Activated CD4-positive, alpha-beta T cell treated with anti-CD3 and anti-CD28 coated beads for 1 hour (primary cell): Measurements from ENCODE around the gene XAB2.

ENCODE experiments used
- DNase-seq: peaks from one replicate; pipeline ENCODE4 v3.0.0-alpha.2; 2020

The XAB2 gene

DNA sequence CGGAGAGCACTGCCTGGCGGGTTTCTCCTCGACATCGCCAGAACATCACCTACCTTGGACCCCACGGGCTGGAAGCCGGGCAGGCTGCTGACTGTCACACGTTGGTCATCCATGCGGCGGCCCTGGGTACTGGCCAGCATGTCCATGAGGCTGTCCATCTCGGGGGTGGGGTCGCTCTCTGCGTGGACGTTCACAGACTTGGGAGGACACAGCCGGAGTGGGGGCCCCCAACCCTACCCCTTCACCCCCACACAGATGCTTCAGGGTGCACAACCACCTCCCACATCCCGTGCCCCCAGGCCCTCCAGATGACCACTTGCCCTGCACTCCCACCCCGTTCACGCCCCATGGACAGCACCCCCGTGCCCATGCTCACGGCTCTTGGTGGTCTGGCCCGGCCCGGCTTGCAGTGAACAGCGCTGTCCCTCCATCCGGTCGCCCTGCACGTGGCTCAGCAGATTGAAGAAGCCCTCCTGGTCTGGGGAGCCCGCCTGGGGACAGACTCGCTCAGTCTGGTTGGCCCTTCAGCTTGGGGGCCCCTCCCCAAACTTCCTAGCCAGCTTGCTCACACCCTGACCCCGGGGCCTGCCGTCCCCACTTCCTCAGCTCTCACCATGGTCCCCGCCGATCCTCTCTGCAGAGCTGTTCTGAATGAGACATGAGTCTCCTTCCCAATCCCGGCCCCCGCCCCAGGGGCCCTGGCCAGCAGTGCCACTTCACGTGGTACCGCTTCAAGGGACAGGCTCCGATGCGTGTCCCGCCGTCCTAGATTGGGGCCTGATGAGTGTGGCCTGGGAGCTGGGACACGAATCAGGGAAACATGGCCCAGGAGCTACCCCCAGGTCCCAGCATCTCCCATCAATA is 3.2 kb upstream of the XAB2 start:
- no peak for DNase-seq

DNA sequence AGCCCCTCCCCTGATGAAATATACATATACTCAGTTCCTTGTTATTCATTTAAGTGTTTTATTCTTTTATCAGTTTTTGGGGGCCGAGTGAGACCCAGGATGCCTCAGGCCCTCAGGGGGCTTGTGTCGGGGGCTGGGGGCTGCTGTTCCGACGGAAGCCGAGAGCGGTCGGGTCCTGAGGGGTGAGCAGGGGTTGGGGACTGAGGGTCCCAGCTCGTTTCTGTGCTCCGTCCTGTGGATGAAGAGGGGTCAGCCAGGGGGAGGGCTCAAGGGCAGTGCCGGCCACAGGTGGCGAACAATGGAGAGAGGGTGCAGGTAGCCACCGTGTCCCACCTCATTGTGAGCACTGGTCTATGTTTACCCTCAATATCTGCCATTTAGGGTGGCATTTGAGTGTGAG is 2.2 kb upstream of the XAB2 start:
- no peak for DNase-seq

- no peak for DNase-seq
Observed at GRCh38 chr19:7628589-7629311, 595 bp downstream of the XAB2 start.

- DNase-seq: no peak
Observed at GRCh38 chr19:7627166-7627565, 2.2 kb downstream of the XAB2 start.

DNA sequence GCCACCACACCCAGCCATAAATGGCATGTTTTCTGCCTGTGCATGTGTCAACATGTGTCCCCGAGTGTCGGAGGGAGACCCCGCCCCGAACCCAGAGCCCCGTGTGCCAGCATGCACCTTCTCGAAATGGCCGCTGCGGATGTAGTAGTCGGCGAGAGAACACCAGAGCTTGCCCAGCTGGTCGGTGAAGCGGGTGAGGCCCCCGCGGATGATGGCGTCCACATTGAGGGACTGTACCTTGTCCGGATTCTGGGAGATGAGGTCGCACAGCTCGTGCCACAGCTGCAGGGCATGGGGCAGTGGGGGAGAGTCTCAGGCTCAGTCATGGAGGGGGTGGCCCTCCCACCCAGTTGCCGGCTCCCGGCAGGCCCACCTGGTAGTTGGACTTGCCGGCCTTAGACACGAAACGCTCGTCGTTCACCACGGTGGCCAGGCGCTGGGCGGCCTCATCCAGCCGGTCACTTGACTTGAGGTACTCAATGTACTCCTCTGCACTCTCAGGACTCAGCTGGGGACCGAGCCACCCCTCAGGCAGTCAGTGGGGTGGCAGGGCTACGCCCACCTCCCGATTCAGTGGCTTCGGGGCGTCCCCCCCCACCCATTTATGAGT is 3.5 kb downstream of the XAB2 start:
- DNase-seq: no peak

- no peak for DNase-seq
Observed at GRCh38 chr19:7624810-7625209, 4.5 kb downstream of the XAB2 start.

DNA sequence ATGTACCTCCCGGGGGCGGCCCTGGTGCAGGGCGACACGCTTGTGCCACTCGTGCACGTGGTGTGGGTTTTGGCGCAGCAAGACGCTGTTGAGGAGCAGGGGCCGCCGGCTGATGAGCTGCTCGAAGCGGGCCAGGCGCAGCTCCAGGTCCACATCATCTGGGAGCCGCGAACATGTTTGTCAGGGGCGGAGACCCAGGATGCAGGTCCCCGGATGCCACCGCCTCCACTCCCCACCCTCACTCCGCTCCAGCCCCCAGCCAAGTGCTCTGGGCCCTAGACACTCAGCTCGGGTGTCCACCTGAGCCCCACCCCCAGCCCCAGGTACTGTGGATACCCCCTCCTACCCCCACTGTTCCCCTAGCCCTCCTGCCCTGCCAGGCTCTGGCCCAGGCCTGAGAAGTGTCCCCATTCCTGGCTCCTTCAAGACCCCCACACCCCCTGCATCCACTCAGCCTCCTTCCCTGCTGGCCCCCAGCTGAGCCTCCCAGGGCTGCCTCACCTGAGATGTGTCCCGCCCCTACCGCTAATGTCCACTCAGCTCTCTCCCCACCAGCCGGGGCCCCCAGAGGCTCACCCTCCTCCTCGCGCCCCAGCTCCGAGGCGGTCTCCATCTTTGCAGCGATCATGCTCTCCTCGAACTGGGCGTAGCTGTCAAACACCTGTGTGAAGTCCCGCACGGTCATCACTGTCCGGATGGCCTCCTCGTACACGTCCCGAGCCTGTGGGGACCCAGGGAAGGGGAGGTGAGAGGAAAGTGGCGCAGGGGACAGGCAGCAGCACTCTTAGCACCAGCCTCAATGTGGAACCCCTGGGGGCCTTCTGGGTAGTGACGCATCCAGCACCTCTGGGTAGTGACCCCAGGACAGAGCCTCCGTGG is 5.4 kb downstream of the XAB2 start:
- DNase-seq: no peak

DNA sequence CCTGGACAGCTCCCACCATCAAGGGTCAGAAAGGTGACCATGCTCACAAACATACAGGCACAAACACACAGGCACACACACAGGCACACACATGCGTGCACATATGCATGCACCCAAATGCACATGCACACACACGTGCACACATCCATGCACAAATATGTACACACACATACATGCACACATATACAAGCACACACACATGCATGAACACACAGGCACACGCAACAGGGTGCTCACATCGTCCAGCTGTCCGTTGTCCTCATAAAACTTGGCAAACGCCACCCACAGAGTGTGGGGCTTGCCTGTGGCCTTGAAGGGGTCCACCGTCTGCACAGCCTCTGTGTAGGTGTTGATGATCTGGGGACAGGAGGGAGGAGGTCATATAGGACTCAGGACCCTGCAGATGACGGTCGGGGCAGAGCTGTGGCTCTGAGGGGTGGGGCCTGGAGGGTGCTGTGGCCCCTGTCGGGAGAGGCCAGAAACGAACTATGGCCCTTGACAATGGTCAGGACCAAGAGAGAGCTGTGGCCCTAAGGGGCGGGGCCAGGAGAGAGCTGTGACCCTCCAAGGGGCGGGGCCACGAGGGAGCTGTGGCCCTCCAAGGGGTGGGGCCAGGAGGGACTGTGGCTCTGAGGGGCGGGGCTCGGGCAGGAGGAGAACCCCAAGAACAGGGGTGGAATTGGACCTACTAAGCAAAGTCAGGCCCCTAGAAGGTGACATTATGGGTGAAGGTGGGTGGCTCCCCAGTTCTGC is 6.2 kb downstream of the XAB2 start:
- DNase-seq: no peak

- no peak for DNase-seq
Observed at GRCh38 chr19:7620442-7621412, 8.6 kb downstream of the XAB2 start.

DNA sequence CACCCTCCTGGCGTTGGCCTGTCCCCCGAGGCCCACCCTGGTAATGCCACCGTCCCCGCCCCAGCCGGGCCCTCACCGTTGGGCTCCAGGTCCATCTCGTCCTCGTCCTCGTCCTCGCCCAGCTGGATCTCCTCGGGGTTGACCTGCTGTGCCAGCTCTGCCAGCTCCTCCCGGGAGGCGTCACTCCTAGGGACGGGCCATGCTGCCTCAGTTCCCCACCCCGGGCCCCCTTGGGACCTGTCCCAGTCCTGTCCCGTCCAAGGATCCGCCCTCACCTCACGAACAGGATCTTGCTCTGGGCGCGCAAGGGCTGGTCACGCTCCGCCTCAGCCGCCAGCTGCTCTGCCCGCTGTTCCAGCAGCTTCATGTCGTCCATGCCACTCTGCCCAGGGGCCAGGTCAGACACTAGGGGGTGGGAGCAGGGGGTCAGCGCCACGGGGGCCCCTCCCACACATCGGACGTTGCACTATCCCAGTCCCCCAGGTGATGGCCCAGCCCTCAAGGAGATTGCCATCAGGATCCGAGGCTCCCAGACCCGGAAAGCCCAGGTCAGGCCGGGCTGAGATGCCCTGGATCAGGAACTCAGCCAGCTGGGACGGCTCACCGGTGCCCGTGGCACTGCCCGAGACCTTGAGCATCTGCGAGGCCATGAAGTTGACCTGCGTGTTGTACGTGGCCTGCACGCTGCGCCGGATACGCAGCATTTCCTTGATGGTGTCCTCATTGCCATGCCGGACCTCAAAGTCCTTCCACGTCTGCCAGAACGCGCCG is 9.5 kb downstream of the XAB2 start:
- DNase-seq: no peak

DNA sequence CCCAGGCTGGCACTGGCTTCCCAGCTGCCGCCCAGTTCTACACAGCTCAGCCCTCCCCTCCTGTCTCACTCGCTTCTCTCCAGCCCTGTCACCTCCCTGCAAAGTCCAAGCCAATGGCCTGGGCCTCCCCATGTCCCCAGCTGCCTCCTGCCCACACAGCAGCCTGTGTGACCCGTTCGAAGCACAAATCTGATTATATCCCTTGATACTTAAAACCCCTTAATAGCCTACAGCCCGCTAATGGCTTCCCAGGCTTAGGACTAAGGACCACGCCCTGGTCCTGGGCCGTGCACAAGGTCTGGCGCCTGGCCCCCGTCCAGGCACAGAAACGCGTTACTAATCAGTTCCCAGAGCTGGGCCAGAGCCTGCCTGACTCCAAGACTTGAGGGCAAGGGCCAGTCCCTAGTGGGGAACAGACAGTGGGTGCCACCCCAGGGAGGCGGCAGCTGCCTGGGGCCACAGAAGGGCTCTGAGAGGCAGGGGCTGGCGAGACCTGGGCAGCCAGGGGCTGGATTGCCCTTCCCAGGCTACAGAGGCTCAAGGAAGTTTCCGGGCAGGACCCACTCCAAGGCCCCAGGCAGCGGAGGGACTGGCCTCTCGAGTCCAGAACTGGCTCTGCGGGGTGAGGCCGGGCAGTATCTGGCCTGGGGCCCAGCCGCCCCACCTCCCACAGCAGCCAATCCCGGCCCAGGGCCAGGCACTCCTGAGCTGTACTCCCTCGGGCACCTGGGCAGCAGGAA is 10.4 kb downstream of the XAB2 start:
- no peak for DNase-seq

- DNase-seq: no peak
Observed at GRCh38 chr19:7618348-7618747, 11.0 kb downstream of the XAB2 start.

- DNase-seq: no peak
Observed at GRCh38 chr19:7617735-7618134, 11.6 kb downstream of the XAB2 start.

DNA sequence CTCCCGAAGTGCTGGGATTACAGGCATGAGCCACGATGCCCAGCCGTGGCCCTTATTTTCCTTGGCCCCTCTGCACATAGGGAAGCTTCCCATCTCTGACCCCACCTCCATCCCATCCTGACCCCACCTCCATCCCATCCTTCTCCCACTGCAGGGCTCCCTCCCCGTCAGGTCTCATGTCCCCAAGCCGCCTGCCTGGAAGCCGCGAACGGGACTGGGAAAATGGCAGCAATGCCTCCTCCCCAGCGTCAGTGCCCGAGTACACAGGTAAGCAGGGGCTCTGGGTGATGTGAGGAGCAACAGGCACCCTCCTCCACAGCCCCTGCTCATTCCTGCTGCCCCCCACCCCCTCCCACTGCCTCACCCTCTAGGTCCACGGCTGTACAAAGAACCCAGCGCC is 12.2 kb downstream of the XAB2 start:
- DNase-seq: no peak

GRCh38 chr19:7614859-7615741 is 14.2 kb downstream of the XAB2 start:
- DNase-seq: no peak

DNA sequence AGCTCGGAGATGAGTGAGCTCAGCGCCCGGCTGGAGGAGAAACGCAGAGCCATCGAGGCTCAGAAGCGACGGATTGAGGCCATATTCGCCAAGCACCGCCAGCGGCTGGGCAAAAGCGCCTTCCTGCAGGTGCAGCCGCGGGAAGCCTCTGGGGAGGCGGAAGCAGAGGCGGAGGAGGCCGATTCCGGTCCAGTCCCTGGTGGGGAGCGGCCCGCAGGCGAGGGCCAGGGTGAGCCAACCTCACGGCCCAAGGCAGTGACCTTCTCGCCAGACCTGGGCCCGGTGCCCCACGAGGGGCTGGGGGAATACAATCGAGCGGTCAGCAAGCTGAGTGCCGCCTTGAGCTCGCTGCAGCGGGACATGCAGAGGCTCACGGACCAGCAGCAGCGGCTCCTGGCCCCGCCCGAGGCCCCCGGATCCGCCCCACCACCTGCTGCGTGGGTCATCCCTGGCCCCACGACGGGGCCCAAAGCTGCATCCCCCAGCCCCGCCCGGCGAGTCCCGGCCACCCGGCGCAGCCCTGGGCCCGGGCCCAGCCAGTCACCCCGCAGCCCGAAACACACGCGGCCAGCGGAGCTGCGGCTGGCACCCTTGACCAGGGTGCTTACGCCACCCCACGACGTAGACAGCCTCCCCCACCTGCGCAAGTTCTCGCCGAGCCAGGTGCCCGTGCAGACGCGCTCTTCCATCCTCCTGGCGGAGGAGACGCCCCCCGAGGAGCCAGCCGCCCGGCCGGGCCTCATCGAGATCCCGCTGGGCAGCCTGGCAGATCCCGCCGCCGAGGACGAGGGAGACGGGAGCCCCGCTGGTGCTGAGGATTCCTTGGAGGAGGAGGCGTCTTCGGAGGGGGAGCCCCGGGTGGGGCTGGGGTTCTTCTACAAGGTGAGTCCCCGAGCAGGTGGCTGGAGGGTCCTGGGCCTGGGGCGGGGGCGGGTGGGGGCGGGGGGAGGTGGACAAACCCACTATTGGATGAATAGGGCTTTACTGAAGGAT is 16.8 kb downstream of the XAB2 start:
- DNase-seq: no peak
